Endodermal cell (in vitro differentiated cells): ENCODE measurements around the gene DPH2. TPM values are rescaled to one million over a fixed set of nuclear protein-coding genes. Genes with fewer than 3 reads are reported as not detected.

Experiments used
- DNase-seq: peaks from one replicate; pipeline ENCODE4 v3.0.0-alpha.2; 2017
- H3K27ac ChIP-seq: 2 replicates; pipeline ENCODE4 v1.5.1; 2013; ENCODE audit warnings: mild to moderate bottlenecking, low read depth, low read length, moderate library complexity
- H3K27me3 ChIP-seq: 2 replicates; pipeline ENCODE4 v1.6.1; 2013; ENCODE audit warnings: mild to moderate bottlenecking, low read length, moderate library complexity; ENCODE audit not compliant: insufficient read depth, control insufficient read depth, poor library complexity, severe bottlenecking
- H3K36me3 ChIP-seq: 2 replicates; pipeline ENCODE4 v1.7.0; 2013; ENCODE audit warnings: mild to moderate bottlenecking, low read length, moderate library complexity; ENCODE audit not compliant: control insufficient read depth, insufficient read depth
- H3K4me1 ChIP-seq: one replicate; pipeline ENCODE4 v1.7.0; 2013; ENCODE audit warnings: low read length; ENCODE audit not compliant: control insufficient read depth, insufficient read depth
- H3K4me3 ChIP-seq: 2 replicates; pipeline ENCODE4 v1.5.1; 2013; ENCODE audit warnings: mild to moderate bottlenecking, low read length, moderate library complexity
- H3K9ac ChIP-seq: 2 replicates; pipeline ENCODE4 v1.6.1; 2013; ENCODE audit warnings: mild to moderate bottlenecking, low read length, moderate library complexity; ENCODE audit not compliant: poor library complexity, severe bottlenecking; ENCODE audit errors: extremely low read depth
- H3K9me3 ChIP-seq: 2 replicates; pipeline ENCODE4 v1.6.1; 2013; ENCODE audit warnings: mild to moderate bottlenecking, low read length, moderate library complexity; ENCODE audit not compliant: control insufficient read depth
- H3K27ac Mint-ChIP-seq: 2 replicates; pipeline ENCODE4 v1.8.0; 2020; ENCODE audit warnings: mixed read lengths
- H3K27me3 Mint-ChIP-seq: 2 replicates; pipeline ENCODE4 v1.8.0; 2021; ENCODE audit warnings: mild to moderate bottlenecking, mixed read lengths; ENCODE audit not compliant: insufficient read depth
- H3K36me3 Mint-ChIP-seq: 2 replicates; pipeline ENCODE4 v1.8.0; 2020; ENCODE audit warnings: low read depth, mixed read lengths
- H3K4me1 Mint-ChIP-seq: 2 replicates; pipeline ENCODE4 v1.8.0; 2020; ENCODE audit warnings: mixed read lengths
- H3K4me3 Mint-ChIP-seq: 2 replicates; pipeline ENCODE4 v1.8.0; 2020; ENCODE audit warnings: mild to moderate bottlenecking, moderate library complexity, mixed read lengths
- H3K9me3 Mint-ChIP-seq: 2 replicates; pipeline ENCODE4 v1.8.0; 2020; ENCODE audit warnings: mild to moderate bottlenecking, mixed read lengths
- WGBS, 2 experiments: methylation state at CpG; one replicate each; pipeline versions ENCODE4 v1.1.5 to v1.1.7; 2013; ENCODE audit warnings: missing lambda C conversion rate in 2 of 2, mixed read lengths in 1 of 2; ENCODE audit not compliant: insufficient coverage in 1 of 2, insufficient read length in 1 of 2; 5-methylcytosine and 5-hydroxymethylcytosine counted together
- total RNA-seq, 2 donors: library from RNA; stranded (reverse); fragmentation: NEBNext Ultra II Directional in 1 of 2; extraction: Animal tissue kit (Norgen Biotek cat#: 25700) in 1 of 2; gene quantifications; 2 replicates in 1 of 2; 3 replicates in 1 of 2; pipeline ENCODE4 v1.2.1, GENCODE V29; 2021
- TF ChIP-seq, protein P1 (sequence below): fragments of 200-600 bp; sonication (generic); conservative IDR thresholded peaks from 2 replicates; pipeline ENCODE4 v1.5.0; 2021; ENCODE audit warnings: antibody characterized with exemption, mild to moderate bottlenecking

The DPH2 gene
- total RNA-seq, 2 donors from 2014 or later, result 28.5 to 31.3 TPM

DNA sequence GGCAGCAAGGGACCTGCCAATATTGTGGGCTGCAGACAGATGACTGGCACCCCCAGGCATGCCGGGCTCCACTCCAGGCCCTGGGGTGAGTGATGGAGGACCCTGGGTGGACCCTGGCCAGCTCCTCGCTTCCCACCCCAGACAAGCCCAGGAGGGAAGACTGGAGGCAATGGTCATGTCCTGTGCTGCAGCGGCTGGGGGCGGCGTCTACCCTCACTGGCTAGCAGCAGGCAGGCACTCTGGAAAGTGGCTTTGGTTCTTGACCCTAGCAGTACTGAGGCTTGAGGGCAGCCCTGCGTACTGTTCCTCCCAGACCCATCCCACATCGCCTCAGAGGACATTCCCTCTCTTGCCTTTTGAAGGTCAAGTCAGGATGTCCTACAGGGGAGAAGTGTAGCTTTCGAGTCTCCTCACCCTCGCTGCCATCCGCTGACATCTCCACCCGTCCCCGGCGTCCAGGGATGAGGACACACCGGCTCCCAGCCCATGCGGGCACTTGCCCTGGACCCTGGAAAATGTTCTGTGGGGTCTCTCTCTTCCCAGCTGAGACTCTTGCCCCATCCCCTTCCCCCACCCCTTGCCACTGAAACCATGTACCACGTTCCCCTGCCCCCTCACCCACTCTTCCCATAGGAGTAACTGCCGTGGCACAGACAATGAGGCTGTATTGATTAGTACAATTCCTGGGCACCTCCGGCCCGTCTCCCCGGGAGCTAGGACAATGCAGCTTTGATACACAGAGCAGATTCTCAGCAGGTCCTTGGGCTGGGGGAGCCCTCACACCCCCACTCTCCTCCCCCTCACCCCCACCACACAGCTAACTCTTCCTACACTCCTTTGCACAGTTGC lies 46.5 kb downstream of the DPH2 start:
- Mint-ChIP-seq H3K4me3 (no peak overlapping the region), H3K9me3 (no peaks in the 10 kb centered on the region), H3K27ac (no peak overlapping the region), H3K4me1 (no peaks in the 10 kb centered on the region), H3K36me3 (no peaks in the 10 kb centered on the region), H3K27me3 (no peaks in the 10 kb centered on the region)
- H3K27me3 ChIP-seq, result no peaks in the 10 kb centered on the region
- H3K9ac ChIP-seq, result no peak overlapping the region
- peak overlapping the region; percentile 86 for H3K27ac ChIP-seq
- H3K4me3 ChIP-seq, result no peak overlapping the region
- no peaks in the 10 kb centered on the region for H3K36me3 ChIP-seq
- H3K9me3 ChIP-seq, result no peaks in the 10 kb centered on the region
- DNase-seq, result no peak
- no peaks in the 10 kb centered on the region for H3K4me1 ChIP-seq
- TF ChIP-seq, protein P1, sequence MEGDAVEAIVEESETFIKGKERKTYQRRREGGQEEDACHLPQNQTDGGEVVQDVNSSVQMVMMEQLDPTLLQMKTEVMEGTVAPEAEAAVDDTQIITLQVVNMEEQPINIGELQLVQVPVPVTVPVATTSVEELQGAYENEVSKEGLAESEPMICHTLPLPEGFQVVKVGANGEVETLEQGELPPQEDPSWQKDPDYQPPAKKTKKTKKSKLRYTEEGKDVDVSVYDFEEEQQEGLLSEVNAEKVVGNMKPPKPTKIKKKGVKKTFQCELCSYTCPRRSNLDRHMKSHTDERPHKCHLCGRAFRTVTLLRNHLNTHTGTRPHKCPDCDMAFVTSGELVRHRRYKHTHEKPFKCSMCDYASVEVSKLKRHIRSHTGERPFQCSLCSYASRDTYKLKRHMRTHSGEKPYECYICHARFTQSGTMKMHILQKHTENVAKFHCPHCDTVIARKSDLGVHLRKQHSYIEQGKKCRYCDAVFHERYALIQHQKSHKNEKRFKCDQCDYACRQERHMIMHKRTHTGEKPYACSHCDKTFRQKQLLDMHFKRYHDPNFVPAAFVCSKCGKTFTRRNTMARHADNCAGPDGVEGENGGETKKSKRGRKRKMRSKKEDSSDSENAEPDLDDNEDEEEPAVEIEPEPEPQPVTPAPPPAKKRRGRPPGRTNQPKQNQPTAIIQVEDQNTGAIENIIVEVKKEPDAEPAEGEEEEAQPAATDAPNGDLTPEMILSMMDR, result no peak
- WGBS, 2 experiments, result 86 to 92% methylated on average over 14 to 20 of the region's 20 CpGs

DNA sequence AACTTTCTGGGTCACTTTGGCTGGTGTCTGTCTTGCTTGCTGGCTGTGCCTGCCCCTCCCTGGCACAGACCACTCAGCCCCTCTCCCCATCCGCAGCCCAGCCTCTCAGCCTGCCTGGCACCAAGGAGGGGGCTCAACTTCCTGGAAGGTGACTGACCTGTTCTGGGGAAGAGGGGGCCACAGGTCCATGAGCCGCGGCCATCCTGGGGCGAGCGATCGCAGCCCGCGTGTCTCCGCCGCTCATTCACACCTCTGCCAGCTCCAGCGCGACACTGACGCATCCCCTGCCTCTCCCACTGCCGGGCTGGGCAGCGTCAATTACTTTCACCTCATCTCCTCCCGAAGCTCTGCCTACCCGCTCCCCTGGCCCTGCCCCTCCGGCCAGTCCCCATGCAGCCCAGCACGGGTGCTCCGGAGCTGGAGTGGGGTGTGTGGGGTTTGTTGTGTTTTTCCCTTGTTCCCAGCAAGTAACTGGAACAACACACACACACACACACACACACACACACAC lies 47.1 kb downstream of the DPH2 start:
- TF ChIP-seq, protein P1, result no peak
- no peaks in the 10 kb centered on the region for H3K9me3 ChIP-seq
- Mint-ChIP-seq H3K9me3 (no peaks in the 10 kb centered on the region), H3K27me3 (no peaks in the 10 kb centered on the region), H3K4me1 (no peaks in the 10 kb centered on the region), H3K36me3 (no peaks in the 10 kb centered on the region), H3K4me3 (no peak overlapping the region), H3K27ac (no peak overlapping the region)
- no peaks in the 10 kb centered on the region for H3K4me1 ChIP-seq
- H3K4me3 ChIP-seq, result no peak overlapping the region
- no peak overlapping the region for H3K9ac ChIP-seq
- no peaks in the 10 kb centered on the region for H3K36me3 ChIP-seq
- DNase-seq, result peak; percentile 41
- no peaks in the 10 kb centered on the region for H3K27me3 ChIP-seq
- 91 to 92% methylated on average over 11 to 17 of the region's 20 CpGs for WGBS, 2 experiments
- H3K27ac ChIP-seq, result peak overlapping the region; percentile 86

DNA sequence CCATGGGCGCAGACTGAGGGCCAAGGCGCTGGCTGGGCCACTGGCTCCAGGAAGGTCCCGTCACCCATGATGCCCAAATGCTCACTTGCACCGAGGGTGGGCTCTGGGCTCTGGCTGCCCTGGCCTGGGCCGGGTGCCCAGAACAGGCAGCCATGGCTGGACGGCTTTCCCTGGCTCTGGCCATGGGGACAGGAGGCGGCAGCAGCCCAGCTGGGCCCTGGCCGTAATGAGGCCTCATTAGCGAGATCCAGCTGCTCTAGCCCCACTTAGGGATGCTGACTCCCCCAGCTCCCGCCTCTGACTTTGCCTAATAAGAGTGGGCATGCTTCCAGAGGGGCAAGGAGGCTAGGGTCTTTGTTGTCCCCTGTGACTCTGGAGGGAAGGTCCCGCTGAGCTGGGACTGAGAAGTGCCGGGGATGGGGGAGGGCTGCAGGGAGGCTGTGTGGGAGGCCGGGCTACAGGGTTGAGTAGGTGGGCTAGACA lies 49.7 kb downstream of the DPH2 start:
- H3K36me3 ChIP-seq, result no peaks in the 10 kb centered on the region
- peak overlapping the region; percentile 47 for H3K27ac ChIP-seq
- Mint-ChIP-seq H3K4me3 (no peak overlapping the region), H3K4me1 (no peaks in the 10 kb centered on the region), H3K9me3 (no peaks in the 10 kb centered on the region), H3K27ac (peak overlapping the region; percentile 30), H3K36me3 (peaks cover 7% of the 10 kb centered on the region), H3K27me3 (no peaks in the 10 kb centered on the region)
- TF ChIP-seq, protein P1, result no peak
- no peaks in the 10 kb centered on the region for H3K9me3 ChIP-seq
- DNase-seq, result no peak
- no peak overlapping the region for H3K9ac ChIP-seq
- 88 to 92% methylated on average over 11 to 13 of the region's 13 CpGs for WGBS, 2 experiments
- no peaks in the 10 kb centered on the region for H3K4me1 ChIP-seq
- no peaks in the 10 kb centered on the region for H3K27me3 ChIP-seq
- H3K4me3 ChIP-seq, result no peak overlapping the region
